Testis (tissue), 2 donors: Measurements from ENCODE around the gene UTS2B.

Experiments
- POLR2A ChIP-seq: fragments of 450-650 bp; IDR thresholded peaks from one replicate; pipeline ENCODE4 v1.6.1; 2017; ENCODE audit warnings: antibody characterized with exemption, mild to moderate bottlenecking, moderate library complexity
- TF ChIP-seq, protein P1 (sequence below), 3 experiments: fragments of 450-650 bp in 2 of 3; fragments of 200-600 bp in 1 of 3; sonication (generic) in 1 of 3; IDR thresholded peaks; one replicate each; pipeline ENCODE4 v1.5.1; 2016 to 2019; ENCODE audit warnings: antibody characterized with exemption in 3 of 3, mild to moderate bottlenecking in 2 of 3, moderate library complexity in 1 of 3

DNA sequence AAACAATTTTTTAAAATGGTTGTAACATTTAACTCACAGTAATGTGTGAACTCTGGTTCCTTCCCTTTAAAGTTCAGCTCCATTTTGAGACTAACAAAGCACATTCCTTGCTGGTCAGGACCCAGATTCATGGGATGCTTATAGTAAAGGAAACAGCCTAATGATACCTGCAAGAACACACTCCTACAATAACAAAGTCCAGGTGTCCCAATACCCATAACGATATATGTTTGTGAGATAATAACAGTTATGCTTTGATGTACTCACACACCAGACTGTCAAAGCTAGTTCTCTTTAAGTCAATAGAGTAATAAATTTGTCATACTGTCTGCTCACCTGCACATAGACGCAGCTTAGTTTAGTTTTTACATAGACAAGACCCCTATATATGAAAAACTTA is 17.0 kb downstream of the UTS2B start:
- TF ChIP-seq POLR2A = no peak
- TF ChIP-seq, protein P1, sequence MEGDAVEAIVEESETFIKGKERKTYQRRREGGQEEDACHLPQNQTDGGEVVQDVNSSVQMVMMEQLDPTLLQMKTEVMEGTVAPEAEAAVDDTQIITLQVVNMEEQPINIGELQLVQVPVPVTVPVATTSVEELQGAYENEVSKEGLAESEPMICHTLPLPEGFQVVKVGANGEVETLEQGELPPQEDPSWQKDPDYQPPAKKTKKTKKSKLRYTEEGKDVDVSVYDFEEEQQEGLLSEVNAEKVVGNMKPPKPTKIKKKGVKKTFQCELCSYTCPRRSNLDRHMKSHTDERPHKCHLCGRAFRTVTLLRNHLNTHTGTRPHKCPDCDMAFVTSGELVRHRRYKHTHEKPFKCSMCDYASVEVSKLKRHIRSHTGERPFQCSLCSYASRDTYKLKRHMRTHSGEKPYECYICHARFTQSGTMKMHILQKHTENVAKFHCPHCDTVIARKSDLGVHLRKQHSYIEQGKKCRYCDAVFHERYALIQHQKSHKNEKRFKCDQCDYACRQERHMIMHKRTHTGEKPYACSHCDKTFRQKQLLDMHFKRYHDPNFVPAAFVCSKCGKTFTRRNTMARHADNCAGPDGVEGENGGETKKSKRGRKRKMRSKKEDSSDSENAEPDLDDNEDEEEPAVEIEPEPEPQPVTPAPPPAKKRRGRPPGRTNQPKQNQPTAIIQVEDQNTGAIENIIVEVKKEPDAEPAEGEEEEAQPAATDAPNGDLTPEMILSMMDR (IDR thresholded peaks at IDR 0.05) = no peak
